ENCODE data around the gene TTC23. TPM values are rescaled to one million over a fixed set of nuclear protein-coding genes. Genes with fewer than 3 reads are reported as not detected.
A peak's percentile ranks its signal among the peaks of the same experiment; 100 is the strongest.
"Not testable (repeated sequence)": the region's sequence is repeated elsewhere in the genome, so short reads cannot be mapped to it uniquely, and the experiment has no call there.

TTC23 gene
- polyA plus RNA-seq, 12 donors = 16.0 to 27.9 (median 20.8) TPM; not detected in 1

GRCh38 chr15:99250857-99251841 is 1.8 kb upstream of the TTC23 start, which contains the start of gene LRRC28:
Gene LRRC28 (plus strand): TSS chr15:99251481. CDS start chr15:99255958, 4,477 bp downstream.
- peak; percentile 100 for DNase-seq

- no peak for DNase-seq
Measured at GRCh38 chr15:99250494-99250856, 1.1 kb upstream of the TTC23 start.

- DNase-seq = no peak
Measured at GRCh38 chr15:99250001-99250400, 620 bp upstream of the TTC23 start.

- DNase-seq = no peak
Measured at GRCh38 chr15:99248000-99248715, 1.2 kb downstream of the TTC23 start.

GRCh38 chr15:99247062-99247461 is 2.3 kb downstream of the TTC23 start:
- DNase-seq = no peak

- no peak for DNase-seq
Measured at GRCh38 chr15:99244306-99244705, 5.1 kb downstream of the TTC23 start.

- DNase-seq = no peak
Measured at GRCh38 chr15:99241752-99242151, 7.6 kb downstream of the TTC23 start.

GRCh38 chr15:99239545-99240198 is 9.7 kb downstream of the TTC23 start:
- no peak for DNase-seq

- no peak for DNase-seq
Measured at GRCh38 chr15:99238849-99239248, 10.5 kb downstream of the TTC23 start.

GRCh38 chr15:99234160-99234559 is 15.2 kb downstream of the TTC23 start:
- DNase-seq = not testable (repeated sequence)

GRCh38 chr15:99232740-99233139 is 16.6 kb downstream of the TTC23 start:
- no peak for DNase-seq

- DNase-seq = no peak
Measured at GRCh38 chr15:99230867-99231266, 18.5 kb downstream of the TTC23 start.

- DNase-seq = no peak
Measured at GRCh38 chr15:99228120-99228770, 21.1 kb downstream of the TTC23 start.

- no peak for DNase-seq
Measured at GRCh38 chr15:99226802-99227201, 22.6 kb downstream of the TTC23 start.

GRCh38 chr15:99224372-99225214 is 24.8 kb downstream of the TTC23 start:
- no peak for DNase-seq

- DNase-seq = peak; percentile 71
Measured at GRCh38 chr15:99213187-99213811, 36.1 kb downstream of the TTC23 start.

GRCh38 chr15:99212406-99212805 is 37.0 kb downstream of the TTC23 start:
- no peak for DNase-seq

GRCh38 chr15:99211926-99212325 is 37.5 kb downstream of the TTC23 start:
- no peak for DNase-seq

- DNase-seq = no peak
Measured at GRCh38 chr15:99210334-99210733, 39.0 kb downstream of the TTC23 start.

GRCh38 chr15:99209326-99209725 is 40.1 kb downstream of the TTC23 start:
- DNase-seq = no peak
